Measurements from ENCODE around the gene MAGI3.

GRCh38 chr1:113389953-113390834 is at the start of gene MAGI3:
- TF ChIP-seq POLR2AphosphoS5 (IDR thresholded peaks at IDR 0.05; ENCODE audit: low read depth, low read length) = peak; percentile 37; the same call in 1 of the 2 replicates
- TF ChIP-seq SIN3A (IDR thresholded peaks at IDR 0.05; ENCODE audit: borderline replicate concordance, insufficient read depth, low read length) = peak; percentile 68; the same call in 1 of the 2 replicates
- 0 out of 2 replicates have a peak, but pooled peaks have one; percentile 47 for TF ChIP-seq TAF1 (IDR thresholded peaks at IDR 0.05; ENCODE audit: borderline replicate concordance, insufficient read depth, low read length)

All from PFSK-1 (cell line).